ENCODE measurements around the gene FBXL7.

FBXL7 gene

GRCh38 chr5:15650266-15650665, 150.3 kb downstream of the FBXL7 start:
- Histone ChIP-seq H3K4me3 (ENCODE audit: low read length) (no peak overlapping the region), H3K36me3 (ENCODE audit: control insufficient read depth, insufficient read depth, low read length) (no peaks in the 10 kb centered on the region), H3K9me3 (ENCODE audit: control insufficient read depth, low read length) (no peaks in the 10 kb centered on the region), H3K4me1 (ENCODE audit: control insufficient read depth, insufficient read depth, low read length) (no peaks in the 10 kb centered on the region), H3K27me3 (ENCODE audit: control insufficient read depth, insufficient read depth, low read length) (no peaks in the 10 kb centered on the region), H3K9ac (ENCODE audit: low read length) (no peak overlapping the region)

GRCh38 chr5:15654779-15655178, 154.8 kb downstream of the FBXL7 start:
- H3K4me3 ChIP-seq (ENCODE audit: low read length): no peak overlapping the region
- H3K4me1 ChIP-seq (ENCODE audit: control insufficient read depth, insufficient read depth, low read length): no peaks in the 10 kb centered on the region
- H3K9me3 ChIP-seq (ENCODE audit: control insufficient read depth, low read length): no peaks in the 10 kb centered on the region
- H3K36me3 ChIP-seq (ENCODE audit: control insufficient read depth, insufficient read depth, low read length): no peaks in the 10 kb centered on the region
- H3K27me3 ChIP-seq (ENCODE audit: control insufficient read depth, insufficient read depth, low read length): no peaks in the 10 kb centered on the region
- H3K9ac ChIP-seq (ENCODE audit: low read length): no peak overlapping the region

- H3K36me3 ChIP-seq (ENCODE audit: control insufficient read depth, insufficient read depth, low read length): no peaks in the 10 kb centered on the region
- no peaks in the 10 kb centered on the region for H3K27me3 ChIP-seq (ENCODE audit: control insufficient read depth, insufficient read depth, low read length)
- H3K9me3 ChIP-seq (ENCODE audit: control insufficient read depth, low read length): no peaks in the 10 kb centered on the region
- no peaks in the 10 kb centered on the region for H3K4me1 ChIP-seq (ENCODE audit: control insufficient read depth, insufficient read depth, low read length)
- H3K9ac ChIP-seq (ENCODE audit: low read length): no peak overlapping the region
- H3K4me3 ChIP-seq (ENCODE audit: low read length): no peak overlapping the region
Observed at GRCh38 chr5:15655683-15656082, 155.7 kb downstream of the FBXL7 start.

DNA sequence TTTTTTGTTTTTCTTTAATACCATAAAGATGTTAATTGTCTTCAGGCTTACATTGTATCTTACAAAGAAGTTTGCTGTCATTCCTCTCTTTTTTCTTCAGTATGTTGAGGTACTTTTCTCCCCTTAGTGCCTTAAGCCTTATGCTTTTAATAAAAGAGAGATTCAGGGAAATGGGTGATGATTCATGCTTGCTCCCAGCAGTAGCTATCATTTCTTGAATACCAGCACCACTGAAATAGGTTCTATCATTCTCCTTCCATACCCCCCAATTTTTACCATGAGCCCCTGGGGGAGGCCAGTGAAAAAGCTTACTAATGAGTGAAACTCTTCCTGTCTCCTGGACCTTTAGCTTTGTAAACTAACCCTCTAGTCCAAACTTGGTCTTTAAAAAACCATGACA, 165.0 kb downstream of the FBXL7 start:
- no peaks in the 10 kb centered on the region for H3K9me3 ChIP-seq (ENCODE audit: control insufficient read depth, low read length)
- no peaks in the 10 kb centered on the region for H3K4me1 ChIP-seq (ENCODE audit: control insufficient read depth, insufficient read depth, low read length)
- no peaks in the 10 kb centered on the region for H3K36me3 ChIP-seq (ENCODE audit: control insufficient read depth, insufficient read depth, low read length)
- no peak overlapping the region for H3K9ac ChIP-seq (ENCODE audit: low read length)
- no peaks in the 10 kb centered on the region for H3K27me3 ChIP-seq (ENCODE audit: control insufficient read depth, insufficient read depth, low read length)
- H3K4me3 ChIP-seq (ENCODE audit: low read length): no peak overlapping the region

DNA sequence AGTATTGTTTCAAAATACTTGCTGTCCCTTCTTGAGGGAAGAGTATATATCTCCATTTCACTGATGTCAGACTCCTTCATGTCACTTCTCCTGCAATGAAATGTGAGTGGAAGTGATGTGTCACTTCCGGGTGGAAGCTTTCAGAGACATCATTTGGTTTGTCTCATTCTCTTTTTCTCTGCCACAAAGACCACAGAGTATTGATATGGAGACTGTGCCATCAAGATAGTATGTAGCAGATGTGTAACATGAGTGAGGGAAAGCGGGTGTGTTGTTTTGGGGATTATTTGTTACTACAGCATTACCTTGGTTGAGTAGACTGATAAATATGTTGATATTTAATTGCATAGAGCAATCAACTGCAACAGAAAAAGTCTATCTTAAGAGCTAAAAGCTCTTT, 169.8 kb downstream of the FBXL7 start:
- Histone ChIP-seq H3K27me3 (ENCODE audit: control insufficient read depth, insufficient read depth, low read length) (no peaks in the 10 kb centered on the region), H3K36me3 (ENCODE audit: control insufficient read depth, insufficient read depth, low read length) (no peaks in the 10 kb centered on the region), H3K9ac (ENCODE audit: low read length) (no peak overlapping the region), H3K4me3 (ENCODE audit: low read length) (no peak overlapping the region), H3K4me1 (ENCODE audit: control insufficient read depth, insufficient read depth, low read length) (no peaks in the 10 kb centered on the region), H3K9me3 (ENCODE audit: control insufficient read depth, low read length) (no peaks in the 10 kb centered on the region)

DNA sequence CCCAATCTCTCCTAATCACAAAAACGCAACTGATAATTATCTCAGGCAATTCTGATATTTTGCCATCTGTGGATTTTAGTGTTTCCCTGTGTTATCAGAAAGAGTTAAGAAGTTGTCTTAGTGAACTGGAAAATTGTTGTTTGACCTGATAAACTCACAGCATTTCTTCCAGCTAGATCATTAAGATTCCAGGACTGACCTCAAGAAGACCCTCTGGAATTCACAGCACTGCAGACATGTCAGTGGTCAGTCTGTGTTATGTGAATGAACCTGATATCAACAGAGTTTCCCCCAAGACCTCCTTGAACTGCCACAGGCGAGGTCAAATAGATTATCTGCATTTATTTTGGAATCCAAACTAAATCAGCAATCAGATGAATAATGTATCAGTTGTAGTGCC, 174.7 kb downstream of the FBXL7 start:
- H3K36me3 ChIP-seq (ENCODE audit: control insufficient read depth, insufficient read depth, low read length): no peaks in the 10 kb centered on the region
- no peaks in the 10 kb centered on the region for H3K9me3 ChIP-seq (ENCODE audit: control insufficient read depth, low read length)
- no peak overlapping the region for H3K9ac ChIP-seq (ENCODE audit: low read length)
- H3K4me3 ChIP-seq (ENCODE audit: low read length): no peak overlapping the region
- H3K27me3 ChIP-seq (ENCODE audit: control insufficient read depth, insufficient read depth, low read length): no peaks in the 10 kb centered on the region
- H3K4me1 ChIP-seq (ENCODE audit: control insufficient read depth, insufficient read depth, low read length): no peaks in the 10 kb centered on the region

DNA sequence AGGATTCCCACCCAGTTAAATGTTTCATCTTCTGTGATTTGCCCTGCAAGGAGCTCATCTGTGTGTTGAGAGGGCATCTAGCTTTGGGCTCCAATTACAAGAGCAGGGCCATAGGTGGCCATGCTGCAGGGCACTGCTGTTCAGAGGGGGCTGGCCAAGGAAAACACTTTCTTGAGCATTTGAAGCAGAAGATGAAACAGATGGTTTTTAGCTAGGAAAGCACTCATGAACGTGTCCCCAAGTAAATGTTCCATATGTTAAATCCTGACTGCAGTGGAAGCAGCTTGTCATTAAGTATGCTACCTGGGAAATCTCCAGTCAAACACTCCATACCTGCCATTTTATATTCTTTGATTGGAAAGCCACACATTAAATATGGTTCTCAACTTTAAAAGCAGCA, 176.6 kb downstream of the FBXL7 start:
- Histone ChIP-seq H3K36me3 (ENCODE audit: control insufficient read depth, insufficient read depth, low read length) (no peaks in the 10 kb centered on the region), H3K4me3 (ENCODE audit: low read length) (no peak overlapping the region), H3K4me1 (ENCODE audit: control insufficient read depth, insufficient read depth, low read length) (no peaks in the 10 kb centered on the region), H3K27me3 (ENCODE audit: control insufficient read depth, insufficient read depth, low read length) (no peaks in the 10 kb centered on the region), H3K9ac (ENCODE audit: low read length) (no peak overlapping the region), H3K9me3 (ENCODE audit: control insufficient read depth, low read length) (no peaks in the 10 kb centered on the region)

GRCh38 chr5:15679161-15679560, 179.2 kb downstream of the FBXL7 start:
- Histone ChIP-seq H3K4me1 (ENCODE audit: control insufficient read depth, insufficient read depth, low read length) (no peaks in the 10 kb centered on the region), H3K36me3 (ENCODE audit: control insufficient read depth, insufficient read depth, low read length) (no peaks in the 10 kb centered on the region)

DNA sequence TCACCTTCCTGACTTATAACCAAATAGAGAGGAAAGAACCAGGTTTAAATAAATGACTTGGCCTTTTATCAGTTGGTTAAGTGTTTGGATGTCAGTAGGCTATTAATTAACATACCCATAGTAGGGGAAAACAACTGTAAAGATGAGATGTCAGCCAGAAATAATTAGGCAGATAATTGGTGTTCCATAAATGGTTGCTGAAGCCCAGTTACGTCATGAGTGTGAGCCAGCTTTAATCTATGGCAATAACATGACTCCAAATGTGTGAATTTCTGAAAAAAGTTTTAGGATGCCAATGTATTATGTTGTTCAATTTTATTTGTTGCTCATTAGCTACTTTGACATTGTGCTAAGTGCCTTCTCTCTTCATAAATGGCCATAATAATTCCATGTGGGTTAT, 180.5 kb downstream of the FBXL7 start:
- Histone ChIP-seq H3K4me1 (ENCODE audit: control insufficient read depth, insufficient read depth, low read length) (no peaks in the 10 kb centered on the region), H3K27me3 (ENCODE audit: control insufficient read depth, insufficient read depth, low read length) (no peaks in the 10 kb centered on the region), H3K9ac (ENCODE audit: low read length) (no peak overlapping the region), H3K4me3 (ENCODE audit: low read length) (no peak overlapping the region), H3K36me3 (ENCODE audit: control insufficient read depth, insufficient read depth, low read length) (no peaks in the 10 kb centered on the region), H3K9me3 (ENCODE audit: control insufficient read depth, low read length) (no peaks in the 10 kb centered on the region)

More at GRCh38 chr5:15679161-15679560, 179.2 kb downstream of the FBXL7 start:
- no peaks in the 10 kb centered on the region for H3K9me3 ChIP-seq (ENCODE audit: control insufficient read depth, low read length)
- H3K27me3 ChIP-seq (ENCODE audit: control insufficient read depth, insufficient read depth, low read length): no peaks in the 10 kb centered on the region
- H3K9ac ChIP-seq (ENCODE audit: low read length): no peak overlapping the region
- H3K4me3 ChIP-seq (ENCODE audit: low read length): no peak overlapping the region

GRCh38 chr5:15682122-15682521, 182.1 kb downstream of the FBXL7 start:
- Histone ChIP-seq H3K27me3 (ENCODE audit: control insufficient read depth, insufficient read depth, low read length) (no peaks in the 10 kb centered on the region), H3K9ac (ENCODE audit: low read length) (no peak overlapping the region), H3K4me3 (ENCODE audit: low read length) (no peak overlapping the region), H3K36me3 (ENCODE audit: control insufficient read depth, insufficient read depth, low read length) (no peaks in the 10 kb centered on the region), H3K4me1 (ENCODE audit: control insufficient read depth, insufficient read depth, low read length) (no peaks in the 10 kb centered on the region), H3K9me3 (ENCODE audit: control insufficient read depth, low read length) (no peaks in the 10 kb centered on the region)

DNA sequence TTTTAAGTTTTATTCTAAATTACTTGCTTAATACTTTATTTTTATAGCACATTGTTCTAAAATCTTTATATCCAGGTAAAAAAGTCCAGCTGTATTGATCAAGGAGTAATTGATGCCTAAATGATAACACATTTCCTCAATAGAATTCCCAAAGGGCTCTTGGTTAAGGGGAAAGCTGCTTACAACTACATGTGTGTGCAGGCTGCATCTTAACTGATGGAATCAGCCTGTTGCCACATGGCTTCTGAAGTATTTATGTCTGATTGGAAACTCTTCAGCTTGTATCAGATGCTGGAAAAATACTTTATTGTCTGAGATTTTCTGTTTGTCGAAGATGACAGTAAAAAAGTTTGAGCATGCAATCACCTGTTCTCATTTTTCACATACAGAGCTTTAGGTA, 182.6 kb downstream of the FBXL7 start:
- H3K36me3 ChIP-seq (ENCODE audit: control insufficient read depth, insufficient read depth, low read length): no peaks in the 10 kb centered on the region
- no peaks in the 10 kb centered on the region for H3K9me3 ChIP-seq (ENCODE audit: control insufficient read depth, low read length)
- H3K27me3 ChIP-seq (ENCODE audit: control insufficient read depth, insufficient read depth, low read length): no peaks in the 10 kb centered on the region
- H3K9ac ChIP-seq (ENCODE audit: low read length): no peak overlapping the region
- H3K4me3 ChIP-seq (ENCODE audit: low read length): no peak overlapping the region
- H3K4me1 ChIP-seq (ENCODE audit: control insufficient read depth, insufficient read depth, low read length): no peaks in the 10 kb centered on the region

DNA sequence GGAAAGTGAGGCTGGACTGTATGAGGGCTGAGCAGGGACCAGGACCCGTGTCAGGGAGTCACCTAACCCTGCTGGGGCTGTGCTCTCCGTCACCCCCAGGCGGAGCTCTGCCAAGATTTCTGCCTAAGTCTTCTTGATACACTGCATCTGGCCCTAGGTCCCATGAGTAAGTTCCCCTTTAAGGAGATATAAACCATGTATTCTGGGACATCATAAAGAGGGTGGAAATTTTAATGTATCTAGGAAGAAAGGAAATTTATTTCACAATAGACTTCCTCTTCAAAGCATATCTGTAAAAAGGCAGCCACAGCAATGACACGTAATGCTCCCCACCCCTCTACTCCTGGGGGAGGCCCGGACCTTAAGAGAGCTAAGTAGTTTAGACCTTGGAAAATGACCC, 183.4 kb downstream of the FBXL7 start:
- Histone ChIP-seq H3K4me3 (ENCODE audit: low read length) (no peak overlapping the region), H3K4me1 (ENCODE audit: control insufficient read depth, insufficient read depth, low read length) (no peaks in the 10 kb centered on the region), H3K36me3 (ENCODE audit: control insufficient read depth, insufficient read depth, low read length) (no peaks in the 10 kb centered on the region), H3K27me3 (ENCODE audit: control insufficient read depth, insufficient read depth, low read length) (no peaks in the 10 kb centered on the region), H3K9ac (ENCODE audit: low read length) (no peak overlapping the region), H3K9me3 (ENCODE audit: control insufficient read depth, low read length) (no peaks in the 10 kb centered on the region)

DNA sequence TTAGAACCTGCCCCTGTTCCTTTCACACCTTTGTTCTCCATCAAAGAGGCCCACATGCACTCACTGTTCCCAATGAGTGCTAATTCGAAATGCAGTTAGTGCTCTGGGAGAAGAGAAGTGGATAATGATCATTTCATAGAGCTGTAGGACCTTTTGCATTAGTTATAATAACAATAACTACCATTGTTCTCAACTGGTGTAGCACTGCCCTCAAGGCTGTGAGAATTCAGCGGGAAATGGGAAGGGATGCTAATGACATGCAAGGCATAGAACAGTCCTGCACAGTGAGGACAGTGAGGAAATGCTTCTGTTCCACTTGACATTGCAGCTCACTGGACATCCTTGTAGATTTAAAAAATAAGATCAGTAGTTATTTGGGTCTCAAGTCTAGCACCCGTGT, 187.4 kb downstream of the FBXL7 start:
- no peaks in the 10 kb centered on the region for H3K4me1 ChIP-seq (ENCODE audit: control insufficient read depth, insufficient read depth, low read length)
- H3K36me3 ChIP-seq (ENCODE audit: control insufficient read depth, insufficient read depth, low read length): no peaks in the 10 kb centered on the region
- no peaks in the 10 kb centered on the region for H3K27me3 ChIP-seq (ENCODE audit: control insufficient read depth, insufficient read depth, low read length)
- H3K4me3 ChIP-seq (ENCODE audit: low read length): no peak overlapping the region
- no peak overlapping the region for H3K9ac ChIP-seq (ENCODE audit: low read length)
- H3K9me3 ChIP-seq (ENCODE audit: control insufficient read depth, low read length): no peaks in the 10 kb centered on the region
